Measurements from ENCODE around the gene APOL1. TPM values are rescaled to one million over a fixed set of nuclear protein-coding genes. Genes with fewer than 3 reads are reported as not detected.
A peak's percentile ranks its signal among the peaks of the same experiment; 100 is the strongest.

APOL1 gene
- total and polyA plus RNA-seq, 10 of the 15 experiments (the other 5 are each of a cell fraction or from before 2014, with no cell fraction given) = 9.0 to 42.0 (median 17.6) TPM

DNA sequence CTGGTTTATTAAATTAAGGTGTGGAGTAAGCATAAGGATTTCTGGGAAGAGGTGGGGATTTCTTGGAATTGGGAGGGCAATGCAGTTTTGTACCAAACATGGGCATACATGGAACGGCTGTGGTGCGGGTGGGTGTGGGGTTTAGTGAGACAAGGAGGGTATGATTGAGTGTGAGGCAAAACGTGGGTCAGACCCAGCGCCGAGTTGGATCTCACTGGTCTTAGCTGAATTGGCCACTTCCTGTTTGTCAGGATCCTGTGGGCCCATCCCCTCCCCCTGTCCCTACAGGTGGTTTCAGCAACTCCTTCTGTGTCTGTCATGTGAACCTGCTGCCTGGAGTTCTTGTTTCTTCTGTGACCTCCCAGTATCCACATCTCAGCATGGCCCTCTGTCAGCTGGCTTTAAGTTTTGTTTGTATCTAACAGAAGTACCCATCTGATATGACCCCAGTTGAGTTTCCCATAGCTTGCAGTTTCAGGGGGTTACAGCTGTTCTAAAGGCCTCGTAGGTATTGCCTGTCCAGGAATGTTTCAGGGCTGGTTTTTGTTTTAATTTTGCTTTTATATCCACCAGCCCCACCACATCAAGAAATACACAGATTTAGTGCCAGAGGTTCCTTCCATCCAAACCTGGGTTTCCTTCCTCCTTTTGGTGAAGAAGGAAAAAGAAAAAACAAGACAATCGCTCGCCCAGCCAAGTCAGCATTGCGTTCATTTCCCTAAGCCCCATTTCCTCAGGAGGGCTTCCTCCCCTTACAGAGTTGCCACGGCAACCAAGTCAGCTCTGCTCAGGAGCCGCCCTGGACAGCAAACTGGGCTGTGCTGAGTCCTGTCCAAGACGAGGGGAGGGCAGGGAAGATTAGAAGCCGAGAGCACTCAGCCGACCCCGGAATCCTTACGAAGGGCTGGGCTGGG lies 6.0 kb downstream of the APOL1 start:
- Histone ChIP-seq H3K4me2 (ENCODE audit: control insufficient read depth, insufficient read depth) (peak overlapping the region; percentile 54), H3K27ac (ENCODE audit: control insufficient read depth, insufficient read depth) (peak overlapping the region; percentile 72), H3K27me3 (replicated peaks in 1 of 2; ENCODE audit: control insufficient read depth in 2 of 2, insufficient read depth in 2 of 2, low read length in 1 of 2) (no peaks in the 10 kb centered on the region), H4K20me1 (ENCODE audit: control insufficient read depth, insufficient read depth) (no peaks in the 10 kb centered on the region), H2AFZ (ENCODE audit: control insufficient read depth, low read depth, low read length) (peak overlapping the region; percentile 42; the same call in 1 of the 2 replicates), H3K4me3 (peak overlapping the region; percentile 41; the same call in 1 of the 2 replicates), H3K9ac (ENCODE audit: control insufficient read depth, insufficient read depth, low read length) (peak overlapping the region; percentile 40; the same call in 1 of the 2 replicates), H3K4me1 (ENCODE audit: control insufficient read depth, insufficient read depth, low read length) (peaks cover 23% of the 10 kb centered on the region), H3K9me3 (replicated peaks; ENCODE audit: control insufficient read depth, insufficient read depth, low read length) (no peaks in the 10 kb centered on the region), H3K79me2 (ENCODE audit: control insufficient read depth, insufficient read depth, low read length) (peaks cover 8% of the 10 kb centered on the region), H3K36me3 (ENCODE audit: control insufficient read depth in 2 of 2, insufficient read depth in 2 of 2, low read length in 1 of 2) (peaks cover 2 to 20% of the 10 kb centered on the region in 2 experiments; a peak in 3 of 4 replicates)
- POLR2A ChIA-PET = interaction anchor here (1.8 kb wide), 1 partner anchor 20 kb away, joined by 5 read pairs; the partner anchor contains the start of gene APOL2
- TSS peak; percentile 8 for BruUV-seq (replicated peaks)
- in situ Hi-C loops (cut with MboI) = no loop called here
- RAD21 ChIA-PET (ENCODE audit: unreplicated experiment) = interaction anchor here (12.0 kb wide), 1 partner anchor 20 kb away, joined by 100 read pairs; the partner anchor contains the start of gene APOL2
- SMC1A ChIA-PET (ENCODE audit: uncharacterized antibody, unreplicated experiment) = interaction anchor here (0.8 to 3.8 kb wide), 5 partner anchors 9 to 50 kb away, joined by 3 to 33 read pairs (median 3); partner anchors contain the start of gene APOL2
- DNase-seq (ENCODE audit: low read depth, low spot score) (no peak), FAIRE-seq (peak; percentile 23), ATAC-seq (peak; percentile 85)
- CTCF ChIA-PET = interaction anchor here (0.8 to 13.2 kb wide), 7 partner anchors 9 to 66 kb away, joined by 3 to 153 read pairs (median 4); partner anchors contain the start of gene APOL2
- intact Hi-C loops (cut with micrococcal nuclease; ENCODE audit: unreplicated experiment) = no loop called here
- 67% methylated on average over 16 of the region's 16 CpGs for WGBS (ENCODE audit: insufficient coverage, insufficient replicate concordance, low lambda C conversion rate, missing lambda C conversion rate)
- TF ChIP-seq DPF2 (IDR thresholded peaks at IDR 0.05) = 0 out of 2 replicates have a peak, but pooled peaks have one; percentile 23
- TF ChIP-seq, protein P1, sequence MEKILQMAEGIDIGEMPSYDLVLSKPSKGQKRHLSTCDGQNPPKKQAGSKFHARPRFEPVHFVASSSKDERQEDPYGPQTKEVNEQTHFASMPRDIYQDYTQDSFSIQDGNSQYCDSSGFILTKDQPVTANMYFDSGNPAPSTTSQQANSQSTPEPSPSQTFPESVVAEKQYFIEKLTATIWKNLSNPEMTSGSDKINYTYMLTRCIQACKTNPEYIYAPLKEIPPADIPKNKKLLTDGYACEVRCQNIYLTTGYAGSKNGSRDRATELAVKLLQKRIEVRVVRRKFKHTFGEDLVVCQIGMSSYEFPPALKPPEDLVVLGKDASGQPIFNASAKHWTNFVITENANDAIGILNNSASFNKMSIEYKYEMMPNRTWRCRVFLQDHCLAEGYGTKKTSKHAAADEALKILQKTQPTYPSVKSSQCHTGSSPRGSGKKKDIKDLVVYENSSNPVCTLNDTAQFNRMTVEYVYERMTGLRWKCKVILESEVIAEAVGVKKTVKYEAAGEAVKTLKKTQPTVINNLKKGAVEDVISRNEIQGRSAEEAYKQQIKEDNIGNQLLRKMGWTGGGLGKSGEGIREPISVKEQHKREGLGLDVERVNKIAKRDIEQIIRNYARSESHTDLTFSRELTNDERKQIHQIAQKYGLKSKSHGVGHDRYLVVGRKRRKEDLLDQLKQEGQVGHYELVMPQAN (conservative IDR thresholded peaks at IDR 0.05) = 0 out of 2 replicates have a peak, but pooled peaks have one; percentile 15
- TF ChIP-seq, protein P2, sequence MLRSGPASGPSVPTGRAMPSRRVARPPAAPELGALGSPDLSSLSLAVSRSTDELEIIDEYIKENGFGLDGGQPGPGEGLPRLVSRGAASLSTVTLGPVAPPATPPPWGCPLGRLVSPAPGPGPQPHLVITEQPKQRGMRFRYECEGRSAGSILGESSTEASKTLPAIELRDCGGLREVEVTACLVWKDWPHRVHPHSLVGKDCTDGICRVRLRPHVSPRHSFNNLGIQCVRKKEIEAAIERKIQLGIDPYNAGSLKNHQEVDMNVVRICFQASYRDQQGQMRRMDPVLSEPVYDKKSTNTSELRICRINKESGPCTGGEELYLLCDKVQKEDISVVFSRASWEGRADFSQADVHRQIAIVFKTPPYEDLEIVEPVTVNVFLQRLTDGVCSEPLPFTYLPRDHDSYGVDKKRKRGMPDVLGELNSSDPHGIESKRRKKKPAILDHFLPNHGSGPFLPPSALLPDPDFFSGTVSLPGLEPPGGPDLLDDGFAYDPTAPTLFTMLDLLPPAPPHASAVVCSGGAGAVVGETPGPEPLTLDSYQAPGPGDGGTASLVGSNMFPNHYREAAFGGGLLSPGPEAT (IDR thresholded peaks at IDR 0.05; ENCODE audit: low read depth) = peak; percentile 32; the same call in 1 of the 2 replicates
- TF ChIP-seq RUNX3 (IDR thresholded peaks at IDR 0.05; ENCODE audit: low read length) = peak; percentile 56
- 0 out of 2 replicates have a peak, but pooled peaks have one; percentile 52 for TF ChIP-seq TCF12 (IDR thresholded peaks at IDR 0.05; ENCODE audit: low read depth, low read length)
- TF ChIP-seq CREM (IDR thresholded peaks at IDR 0.05; ENCODE audit: low read depth) = no peak
- TF ChIP-seq, protein P3, sequence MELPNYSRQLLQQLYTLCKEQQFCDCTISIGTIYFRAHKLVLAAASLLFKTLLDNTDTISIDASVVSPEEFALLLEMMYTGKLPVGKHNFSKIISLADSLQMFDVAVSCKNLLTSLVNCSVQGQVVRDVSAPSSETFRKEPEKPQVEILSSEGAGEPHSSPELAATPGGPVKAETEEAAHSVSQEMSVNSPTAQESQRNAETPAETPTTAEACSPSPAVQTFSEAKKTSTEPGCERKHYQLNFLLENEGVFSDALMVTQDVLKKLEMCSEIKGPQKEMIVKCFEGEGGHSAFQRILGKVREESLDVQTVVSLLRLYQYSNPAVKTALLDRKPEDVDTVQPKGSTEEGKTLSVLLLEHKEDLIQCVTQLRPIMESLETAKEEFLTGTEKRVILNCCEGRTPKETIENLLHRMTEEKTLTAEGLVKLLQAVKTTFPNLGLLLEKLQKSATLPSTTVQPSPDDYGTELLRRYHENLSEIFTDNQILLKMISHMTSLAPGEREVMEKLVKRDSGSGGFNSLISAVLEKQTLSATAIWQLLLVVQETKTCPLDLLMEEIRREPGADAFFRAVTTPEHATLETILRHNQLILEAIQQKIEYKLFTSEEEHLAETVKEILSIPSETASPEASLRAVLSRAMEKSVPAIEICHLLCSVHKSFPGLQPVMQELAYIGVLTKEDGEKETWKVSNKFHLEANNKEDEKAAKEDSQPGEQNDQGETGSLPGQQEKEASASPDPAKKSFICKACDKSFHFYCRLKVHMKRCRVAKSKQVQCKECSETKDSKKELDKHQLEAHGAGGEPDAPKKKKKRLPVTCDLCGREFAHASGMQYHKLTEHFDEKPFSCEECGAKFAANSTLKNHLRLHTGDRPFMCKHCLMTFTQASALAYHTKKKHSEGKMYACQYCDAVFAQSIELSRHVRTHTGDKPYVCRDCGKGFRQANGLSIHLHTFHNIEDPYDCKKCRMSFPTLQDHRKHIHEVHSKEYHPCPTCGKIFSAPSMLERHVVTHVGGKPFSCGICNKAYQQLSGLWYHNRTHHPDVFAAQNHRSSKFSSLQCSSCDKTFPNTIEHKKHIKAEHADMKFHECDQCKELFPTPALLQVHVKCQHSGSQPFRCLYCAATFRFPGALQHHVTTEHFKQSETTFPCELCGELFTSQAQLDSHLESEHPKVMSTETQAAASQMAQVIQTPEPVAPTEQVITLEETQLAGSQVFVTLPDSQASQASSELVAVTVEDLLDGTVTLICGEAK (IDR thresholded peaks at IDR 0.05; ENCODE audit: borderline replicate concordance) = peak; percentile 26; the same call in 1 of the 2 replicates
- peak; percentile 88; the same call in 1 of the 2 replicates for TF ChIP-seq HDGF (IDR thresholded peaks at IDR 0.05)
- TF ChIP-seq IRF4 (IDR thresholded peaks at IDR 0.05; ENCODE audit: low read depth, low read length) = 0 out of 2 replicates have a peak, but pooled peaks have one; percentile 34
